HepG2 (cell line): ENCODE results near the gene NNAT. TPM values are rescaled to one million over a fixed set of nuclear protein-coding genes. Genes with fewer than 3 reads are reported as not detected.
A peak's percentile ranks its signal among the peaks of the same experiment; 100 is the strongest.

Experiments
- HDAC1 ChIP-seq: sonication (generic); formaldehyde crosslinking; IDR thresholded peaks from 2 replicates; pipeline ENCODE4 v1.5.1; 2020; ENCODE audit warnings: mild to moderate bottlenecking, missing genetic modification reagents
- TCF12 ChIP-seq, 2 experiments: fragments of 450-650 bp in 1 of 2; sonication (generic) in 1 of 2; formaldehyde crosslinking in 1 of 2; IDR thresholded peaks; 2 replicates each; pipeline versions ENCODE4 v1.6.1 to v1.8.0; 2017 to 2022; ENCODE audit warnings: antibody characterized with exemption in 1 of 2, mild to moderate bottlenecking in 1 of 2, missing genetic modification reagents in 1 of 2, moderate library complexity in 1 of 2
- ZNF160 ChIP-seq: sonication (generic); formaldehyde crosslinking; IDR thresholded peaks from 2 replicates; pipeline ENCODE4 v1.8.0; 2022; ENCODE audit warnings: mild to moderate bottlenecking, inconsistent platforms, missing genetic modification reagents
- ZNF20 ChIP-seq: sonication (generic); formaldehyde crosslinking; IDR thresholded peaks from 2 replicates; pipeline ENCODE4 v1.4.0; 2020; ENCODE audit warnings: mild to moderate bottlenecking, moderate library complexity, missing genetic modification reagents
- ZNF512B ChIP-seq: sonication (generic); formaldehyde crosslinking; IDR thresholded peaks from 2 replicates; pipeline ENCODE4 v1.5.1; 2020; ENCODE audit warnings: missing genetic modification reagents, mild to moderate bottlenecking, borderline replicate concordance
- ZNF550 ChIP-seq: sonication (generic); formaldehyde crosslinking; IDR thresholded peaks from 2 replicates; pipeline ENCODE4 v1.4.0; 2020; ENCODE audit warnings: mild to moderate bottlenecking, missing genetic modification reagents, borderline replicate concordance
- polyA plus RNA-seq, 8 experiments: library from polyadenylated mRNA; depleted of rRNA in 3 of 8; stranded (reverse) in 7 of 8; unstranded in 1 of 8; fragments of >200 nt; fragmentation: Illumina TruSeq in 4 of 8; extraction: Trizol in 4 of 8; gene quantifications; 2 replicates each; pipeline versions ENCODE4 v1.2.1 to v1.2.3, GENCODE V29; 2011 to 2016; ENCODE audit warnings: low read depth in 4 of 8, missing spikeins in 1 of 8, mixed read lengths in 1 of 8; ENCODE audit not compliant: insufficient read depth in 1 of 8
- total RNA-seq, 5 experiments: library from RNA; depleted of rRNA; stranded (reverse); fragments of >200 nt; fragmentation: Illumina TruSeq; extraction: Trizol; gene quantifications; 2 replicates each; pipeline ENCODE4 v1.2.3, GENCODE V29; 2016; ENCODE audit warnings: low read depth in 1 of 5
- TF ChIP-seq, protein P1 (sequence below): sonication (generic); formaldehyde crosslinking; IDR thresholded peaks from 2 replicates; pipeline ENCODE4 v1.5.0; 2020; ENCODE audit warnings: mild to moderate bottlenecking, missing genetic modification reagents, borderline replicate concordance

The NNAT gene
- total and polyA plus RNA-seq, 2 of the 13 experiments (the other 11 are each of a cell fraction or from before 2014, with no cell fraction given), result not detected

GRCh38 chr20:37534401-37535157 lies 13.5 kb downstream of the NNAT start (continued):
- TF ChIP-seq, protein P1, sequence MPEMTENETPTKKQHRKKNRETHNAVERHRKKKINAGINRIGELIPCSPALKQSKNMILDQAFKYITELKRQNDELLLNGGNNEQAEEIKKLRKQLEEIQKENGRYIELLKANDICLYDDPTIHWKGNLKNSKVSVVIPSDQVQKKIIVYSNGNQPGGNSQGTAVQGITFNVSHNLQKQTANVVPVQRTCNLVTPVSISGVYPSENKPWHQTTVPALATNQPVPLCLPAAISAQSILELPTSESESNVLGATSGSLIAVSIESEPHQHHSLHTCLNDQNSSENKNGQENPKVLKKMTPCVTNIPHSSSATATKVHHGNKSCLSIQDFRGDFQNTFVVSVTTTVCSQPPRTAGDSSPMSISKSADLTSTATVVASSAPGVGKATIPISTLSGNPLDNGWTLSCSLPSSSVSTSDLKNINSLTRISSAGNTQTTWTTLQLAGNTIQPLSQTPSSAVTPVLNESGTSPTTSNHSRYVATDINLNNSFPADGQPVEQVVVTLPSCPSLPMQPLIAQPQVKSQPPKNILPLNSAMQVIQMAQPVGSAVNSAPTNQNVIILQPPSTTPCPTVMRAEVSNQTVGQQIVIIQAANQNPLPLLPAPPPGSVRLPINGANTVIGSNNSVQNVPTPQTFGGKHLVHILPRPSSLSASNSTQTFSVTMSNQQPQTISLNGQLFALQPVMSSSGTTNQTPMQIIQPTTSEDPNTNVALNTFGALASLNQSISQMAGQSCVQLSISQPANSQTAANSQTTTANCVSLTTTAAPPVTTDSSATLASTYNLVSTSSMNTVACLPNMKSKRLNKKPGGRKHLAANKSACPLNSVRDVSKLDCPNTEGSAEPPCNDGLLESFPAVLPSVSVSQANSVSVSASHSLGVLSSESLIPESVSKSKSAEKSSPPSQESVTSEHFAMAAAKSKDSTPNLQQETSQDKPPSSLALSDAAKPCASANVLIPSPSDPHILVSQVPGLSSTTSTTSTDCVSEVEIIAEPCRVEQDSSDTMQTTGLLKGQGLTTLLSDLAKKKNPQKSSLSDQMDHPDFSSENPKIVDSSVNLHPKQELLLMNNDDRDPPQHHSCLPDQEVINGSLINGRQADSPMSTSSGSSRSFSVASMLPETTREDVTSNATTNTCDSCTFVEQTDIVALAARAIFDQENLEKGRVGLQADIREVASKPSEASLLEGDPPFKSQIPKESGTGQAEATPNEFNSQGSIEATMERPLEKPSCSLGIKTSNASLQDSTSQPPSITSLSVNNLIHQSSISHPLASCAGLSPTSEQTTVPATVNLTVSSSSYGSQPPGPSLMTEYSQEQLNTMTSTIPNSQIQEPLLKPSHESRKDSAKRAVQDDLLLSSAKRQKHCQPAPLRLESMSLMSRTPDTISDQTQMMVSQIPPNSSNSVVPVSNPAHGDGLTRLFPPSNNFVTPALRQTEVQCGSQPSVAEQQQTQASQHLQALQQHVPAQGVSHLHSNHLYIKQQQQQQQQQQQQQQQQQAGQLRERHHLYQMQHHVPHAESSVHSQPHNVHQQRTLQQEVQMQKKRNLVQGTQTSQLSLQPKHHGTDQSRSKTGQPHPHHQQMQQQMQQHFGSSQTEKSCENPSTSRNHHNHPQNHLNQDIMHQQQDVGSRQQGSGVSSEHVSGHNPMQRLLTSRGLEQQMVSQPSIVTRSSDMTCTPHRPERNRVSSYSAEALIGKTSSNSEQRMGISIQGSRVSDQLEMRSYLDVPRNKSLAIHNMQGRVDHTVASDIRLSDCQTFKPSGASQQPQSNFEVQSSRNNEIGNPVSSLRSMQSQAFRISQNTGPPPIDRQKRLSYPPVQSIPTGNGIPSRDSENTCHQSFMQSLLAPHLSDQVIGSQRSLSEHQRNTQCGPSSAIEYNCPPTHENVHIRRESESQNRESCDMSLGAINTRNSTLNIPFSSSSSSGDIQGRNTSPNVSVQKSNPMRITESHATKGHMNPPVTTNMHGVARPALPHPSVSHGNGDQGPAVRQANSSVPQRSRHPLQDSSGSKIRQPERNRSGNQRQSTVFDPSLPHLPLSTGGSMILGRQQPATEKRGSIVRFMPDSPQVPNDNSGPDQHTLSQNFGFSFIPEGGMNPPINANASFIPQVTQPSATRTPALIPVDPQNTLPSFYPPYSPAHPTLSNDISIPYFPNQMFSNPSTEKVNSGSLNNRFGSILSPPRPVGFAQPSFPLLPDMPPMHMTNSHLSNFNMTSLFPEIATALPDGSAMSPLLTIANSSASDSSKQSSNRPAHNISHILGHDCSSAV (CRISPR knock-in tag), result no peak
- TF ChIP-seq ZNF20 (no peak), ZNF512B (no peak), TCF12 (IDR thresholded peaks at IDR 0.05) (no peak), TCF12 (CRISPR knock-in tag; IDR thresholded peaks at IDR 0.05) (no peak), ZNF160 (CRISPR knock-in tag) (no peak), HDAC1 (CRISPR knock-in tag) (no peak), ZNF550 (peak; percentile 35; the same call in 1 of the 2 replicates)
